CD4-positive, alpha-beta T cell treated with Interleukin-15 for 1 hour (primary cell): ENCODE results near the gene MPZL3.
"Not testable (repeated sequence)": the region's sequence is repeated elsewhere in the genome, so short reads cannot be mapped to it uniquely, and the experiment has no call there.

ENCODE experiments used
- DNase-seq: peaks from one replicate; pipeline ENCODE4 v3.0.0-alpha.2; 2020

MPZL3 gene

GRCh38 chr11:118211006-118211405 lies 41.2 kb downstream of the MPZL3 start:
- DNase-seq = no peak

DNA sequence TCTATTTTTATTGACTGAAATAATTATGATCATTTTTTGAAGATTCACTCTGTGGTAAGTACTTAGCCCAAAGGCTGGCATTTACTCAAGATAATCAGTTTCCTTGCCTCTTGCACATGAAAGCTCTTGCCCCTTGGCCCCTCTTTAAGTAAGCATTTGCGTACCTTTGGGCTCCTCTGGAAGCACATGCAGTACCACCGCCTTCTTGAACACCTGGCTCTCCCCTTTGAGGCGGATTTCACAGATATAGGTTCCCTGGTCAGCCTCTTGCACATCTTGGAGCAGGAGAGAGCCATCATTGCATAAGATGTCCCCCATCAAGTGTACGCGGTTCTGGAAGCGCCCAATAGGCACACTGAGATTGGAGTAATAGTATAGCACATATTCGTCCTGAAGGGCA lies 41.8 kb downstream of the MPZL3 start:
- no peak for DNase-seq

DNA sequence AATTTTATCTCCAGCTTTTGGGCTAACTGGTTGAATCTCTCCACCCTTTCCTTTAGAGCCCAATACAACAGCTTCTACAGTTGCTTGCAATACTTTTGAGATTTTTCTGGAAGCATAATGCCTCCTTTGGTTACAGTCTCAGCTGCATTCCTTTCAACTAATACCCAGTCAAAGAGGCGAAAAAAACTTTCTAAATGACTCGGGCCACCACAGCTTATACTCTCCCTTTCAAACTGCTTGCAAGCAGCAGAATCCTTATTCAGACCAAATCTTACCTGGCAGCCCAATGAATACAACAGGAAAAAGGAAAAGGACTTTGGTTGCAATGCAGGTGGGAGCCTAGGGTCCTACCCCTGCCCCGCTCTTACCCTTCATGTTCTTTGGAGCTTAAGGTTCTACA lies 43.1 kb downstream of the MPZL3 start:
- DNase-seq = no peak

DNA sequence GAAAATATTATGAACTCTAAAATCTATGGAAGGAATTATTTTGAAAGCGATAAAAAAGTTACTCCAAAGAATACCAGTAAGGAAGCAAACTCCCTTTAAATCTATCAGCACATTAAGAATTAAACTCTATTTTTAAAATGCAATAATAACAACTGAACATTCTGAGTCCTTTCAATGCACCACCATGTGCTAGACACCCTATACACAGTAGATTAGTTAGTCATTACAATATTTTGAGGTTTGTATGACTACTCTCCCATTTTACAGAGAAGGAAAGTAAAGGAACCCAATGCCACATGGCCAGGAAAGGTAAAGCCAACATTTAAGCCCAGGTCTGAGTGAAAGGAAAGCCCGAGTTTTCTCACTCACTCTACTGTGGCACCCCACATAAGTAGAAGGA lies 45.1 kb downstream of the MPZL3 start:
- no peak for DNase-seq

GRCh38 chr11:118206391-118207031 lies 45.7 kb downstream of the MPZL3 start:
- DNase-seq = no peak

DNA sequence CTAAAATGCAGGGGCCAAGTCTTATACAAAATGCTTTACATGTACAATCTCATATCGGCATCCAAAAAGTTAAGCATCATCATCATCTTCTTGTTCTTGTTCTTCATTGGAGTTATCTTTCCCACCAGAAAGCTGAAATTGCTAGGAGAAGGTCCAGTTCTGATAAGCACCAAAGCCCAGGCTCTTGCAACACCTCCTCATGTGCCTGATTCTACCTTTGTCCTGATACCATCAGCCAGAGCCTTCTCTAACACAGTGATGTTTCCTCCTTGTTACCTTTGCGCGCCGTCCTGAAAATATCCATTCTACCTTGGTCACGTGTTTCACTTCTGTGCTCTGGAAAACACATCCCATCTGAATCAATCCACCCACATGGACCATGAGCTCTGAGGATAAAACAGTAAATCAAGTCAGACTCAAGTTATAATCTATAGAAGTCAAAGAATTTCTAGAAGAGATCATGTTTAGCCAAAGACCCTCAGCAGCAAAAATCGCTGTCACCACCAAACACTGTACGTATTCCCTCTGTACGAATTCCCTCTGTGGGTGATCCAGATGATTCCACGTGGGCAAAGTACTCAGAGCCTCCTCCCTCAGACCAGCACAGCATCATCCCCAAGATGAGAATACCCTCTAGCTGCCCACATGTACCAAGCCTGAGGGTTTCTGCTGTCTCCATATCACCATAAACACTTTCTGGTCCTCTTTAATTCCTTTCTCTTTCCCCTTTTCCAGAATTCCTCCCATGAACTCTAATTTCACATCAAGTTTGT lies 46.4 kb downstream of the MPZL3 start:
- no peak for DNase-seq

- peak; percentile 49 for DNase-seq
Measured at GRCh38 chr11:118202599-118203422, 49.4 kb downstream of the MPZL3 start.

DNA sequence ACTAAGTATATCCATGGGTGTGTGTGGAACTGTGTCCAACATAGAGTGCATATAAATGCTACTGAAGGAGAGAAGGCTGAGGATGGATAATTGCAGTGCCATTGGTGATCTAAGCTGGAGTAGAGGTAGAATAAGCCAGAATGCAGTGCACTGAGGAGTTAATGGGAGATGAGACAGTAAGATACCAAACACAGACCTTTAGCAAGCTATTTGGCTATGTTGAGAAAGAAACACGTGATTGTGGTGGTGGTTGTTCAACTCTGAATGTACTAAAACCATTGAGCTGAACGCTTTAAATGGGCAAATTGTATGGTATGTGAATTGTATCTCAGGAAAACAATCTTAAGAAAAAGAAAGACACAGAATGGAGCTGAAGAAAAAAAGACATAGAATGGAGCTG lies 50.2 kb downstream of the MPZL3 start:
- no peak for DNase-seq

GRCh38 chr11:118200901-118201680 lies 51.1 kb downstream of the MPZL3 start:
- peak; percentile 53 for DNase-seq

- no peak for DNase-seq
Measured at GRCh38 chr11:118200497-118200896, 51.7 kb downstream of the MPZL3 start.

DNA sequence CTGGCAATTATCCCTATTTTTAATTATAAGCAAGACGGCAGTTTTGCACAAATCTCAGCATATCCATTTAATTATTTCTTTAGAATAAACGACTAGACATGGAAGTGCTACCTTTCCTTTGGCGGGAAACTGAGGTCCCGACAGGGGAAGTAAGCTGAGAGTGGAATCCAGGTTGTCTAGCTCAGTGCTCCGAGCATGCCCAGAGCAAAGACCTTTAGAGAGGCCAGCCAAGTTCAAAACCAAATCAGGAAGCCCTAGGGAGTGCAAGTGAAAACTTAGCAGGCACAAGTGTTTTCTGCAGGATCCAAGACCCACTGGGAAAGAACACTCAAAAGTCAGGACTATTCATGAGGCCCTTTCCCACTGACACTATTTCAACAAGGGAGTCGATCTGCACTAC lies 53.0 kb downstream of the MPZL3 start:
- no peak for DNase-seq

DNA sequence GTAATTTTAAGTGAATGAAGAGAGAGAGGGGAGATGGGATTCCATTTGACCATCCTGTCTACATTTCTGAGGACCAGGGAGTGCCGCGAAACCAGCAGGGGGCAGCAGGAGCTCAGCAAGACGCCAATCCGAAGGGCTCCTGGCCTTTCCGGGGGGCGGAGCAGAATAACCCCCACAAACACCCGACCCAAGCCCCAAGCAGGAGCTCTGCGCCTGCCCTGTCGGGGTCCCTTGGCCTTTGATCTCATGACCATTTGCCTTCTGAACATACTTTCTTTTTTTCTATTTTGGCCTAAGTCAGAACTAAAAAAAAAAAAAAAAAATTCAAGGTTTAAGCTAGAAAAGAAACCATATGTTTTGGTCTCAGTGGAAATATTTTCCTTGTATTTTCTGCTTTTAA lies 53.8 kb downstream of the MPZL3 start:
- peak; percentile 82 for DNase-seq

DNA sequence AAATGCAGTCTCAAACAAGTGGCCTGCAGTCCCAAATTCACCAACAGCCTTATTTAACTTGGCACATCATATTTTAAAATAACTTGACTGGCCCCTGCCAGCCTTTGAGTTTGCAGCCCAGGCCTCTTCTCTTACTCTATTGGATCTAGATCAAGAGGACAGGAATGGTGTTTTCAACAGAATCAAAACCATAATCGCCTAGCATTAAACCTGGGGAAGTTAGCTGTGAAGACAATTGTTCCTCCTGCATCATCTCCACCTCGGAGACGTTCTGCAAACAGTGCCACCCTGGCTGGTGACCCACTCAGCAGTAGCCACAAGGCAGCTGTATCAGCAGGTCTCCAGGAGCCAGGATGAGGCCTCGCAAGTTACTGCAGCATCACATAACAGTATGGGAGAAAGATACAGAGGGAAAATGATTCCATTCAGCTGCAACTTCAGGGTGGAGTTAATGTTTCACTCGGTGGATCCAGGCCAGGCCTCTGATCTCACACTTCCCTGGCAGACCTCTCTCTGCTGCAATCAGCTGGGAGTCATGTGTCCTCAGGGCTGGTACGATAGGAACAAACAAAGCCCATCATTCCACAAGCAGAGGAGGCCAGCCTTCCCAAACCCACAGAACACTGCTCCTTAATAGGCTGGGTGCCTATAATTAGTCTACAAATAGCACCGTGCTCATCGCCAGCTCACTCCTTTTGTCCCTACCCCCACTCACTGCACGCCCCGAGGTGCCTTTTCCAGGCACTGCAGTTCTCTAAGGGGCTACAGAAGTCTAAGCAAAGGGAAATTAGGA lies 57.1 kb downstream of the MPZL3 start:
- DNase-seq = no peak

DNA sequence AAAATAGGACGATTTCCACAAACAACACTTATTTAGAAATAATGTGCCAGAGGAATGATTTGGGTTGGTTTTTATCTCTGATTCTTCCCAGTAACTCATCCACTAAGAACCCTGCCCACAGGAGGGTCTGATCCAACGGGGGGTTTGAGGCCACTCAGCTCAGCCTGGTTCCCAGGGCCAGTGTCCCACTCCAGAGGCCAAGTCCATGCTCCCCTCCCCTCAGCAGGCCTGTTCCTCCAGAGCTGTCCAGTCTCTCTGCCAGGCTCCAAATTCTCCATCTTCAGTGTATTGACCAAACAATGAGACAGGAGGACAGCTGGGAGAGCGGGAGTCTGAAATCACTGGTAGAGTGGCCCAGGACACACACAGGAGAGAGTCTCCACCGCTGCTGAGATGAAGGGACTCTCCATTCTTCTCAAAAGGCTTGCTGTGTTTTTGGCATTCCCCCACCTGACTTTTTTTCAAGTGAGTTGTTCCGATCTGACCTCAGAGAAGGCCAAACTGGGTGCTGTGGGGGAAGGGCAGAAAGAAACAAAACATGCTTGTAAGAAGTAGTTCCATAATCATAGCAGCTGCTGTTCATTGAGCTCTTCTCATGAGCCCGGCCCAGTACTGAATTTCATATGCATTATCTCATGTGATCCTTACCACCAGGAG lies 58.1 kb downstream of the MPZL3 start:
- DNase-seq = no peak

- DNase-seq = not testable (repeated sequence)
Measured at GRCh38 chr11:118192817-118193216, 59.3 kb downstream of the MPZL3 start.

DNA sequence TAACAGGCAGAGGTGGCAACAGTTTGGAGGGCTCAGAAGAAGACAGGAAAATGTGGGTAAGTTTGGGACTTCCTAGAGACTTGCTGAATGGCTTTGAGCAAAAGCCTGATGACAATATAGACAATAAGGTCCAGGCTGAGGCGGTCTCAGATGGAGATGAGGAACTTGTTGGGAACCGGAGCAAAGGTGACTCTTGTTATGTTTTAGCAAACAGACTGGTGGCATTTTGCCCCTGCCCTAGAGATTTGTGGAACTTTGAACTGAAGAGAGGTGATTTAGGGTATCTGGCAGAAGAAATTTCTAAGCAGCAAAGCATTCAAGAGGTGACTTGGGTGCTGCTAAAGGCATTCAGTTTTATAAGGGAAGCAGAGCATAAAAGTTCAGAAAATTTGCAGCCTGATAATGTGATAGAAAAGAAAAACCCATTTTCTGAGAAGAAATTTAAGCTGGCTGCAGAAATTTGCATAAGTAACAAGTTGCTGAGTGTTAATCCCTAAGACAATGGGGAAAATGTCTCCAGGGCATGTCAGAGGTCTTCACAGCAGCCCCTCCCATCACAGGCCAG lies 61.1 kb downstream of the MPZL3 start:
- not testable (repeated sequence) for DNase-seq

DNA sequence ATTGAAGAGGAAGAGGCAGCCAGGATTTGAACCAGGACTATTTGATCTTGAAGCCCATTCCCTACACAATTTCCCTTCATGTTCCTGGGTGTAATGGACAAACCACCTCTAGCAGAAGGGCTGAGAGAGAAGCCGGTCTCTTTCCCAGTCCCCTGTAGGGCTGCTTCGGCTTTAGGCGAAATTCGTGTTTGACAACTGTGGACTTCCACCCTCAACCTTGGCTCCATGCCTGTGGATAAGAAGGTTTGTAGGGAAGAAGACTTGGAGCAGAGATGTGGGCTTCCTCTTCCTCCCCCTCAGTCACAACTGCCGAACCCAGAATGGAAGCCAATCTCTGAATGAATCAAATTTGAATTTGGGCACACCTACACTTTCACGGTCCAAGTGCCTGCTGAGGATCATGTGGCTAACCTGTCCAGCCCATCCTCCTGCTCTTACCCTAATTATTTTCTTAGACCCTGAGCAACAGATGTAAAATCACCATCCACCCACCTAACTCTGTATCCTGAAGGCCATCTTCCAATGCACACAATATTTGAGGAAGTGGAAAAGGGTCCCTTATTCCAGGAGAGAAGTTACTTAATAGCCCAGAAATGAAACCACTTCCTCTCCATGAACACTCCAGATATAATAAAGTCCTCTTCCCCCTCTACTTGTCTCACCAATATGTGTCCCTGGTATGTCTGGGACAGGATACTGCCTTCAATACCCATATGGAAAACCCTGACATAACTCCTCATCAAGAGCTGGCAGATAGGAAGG lies 65.6 kb downstream of the MPZL3 start:
- DNase-seq = no peak

GRCh38 chr11:118184784-118185579 lies 67.2 kb downstream of the MPZL3 start:
- DNase-seq = no peak

- DNase-seq = not testable (repeated sequence)
Measured at GRCh38 chr11:118183691-118184090, 68.5 kb downstream of the MPZL3 start.

DNA sequence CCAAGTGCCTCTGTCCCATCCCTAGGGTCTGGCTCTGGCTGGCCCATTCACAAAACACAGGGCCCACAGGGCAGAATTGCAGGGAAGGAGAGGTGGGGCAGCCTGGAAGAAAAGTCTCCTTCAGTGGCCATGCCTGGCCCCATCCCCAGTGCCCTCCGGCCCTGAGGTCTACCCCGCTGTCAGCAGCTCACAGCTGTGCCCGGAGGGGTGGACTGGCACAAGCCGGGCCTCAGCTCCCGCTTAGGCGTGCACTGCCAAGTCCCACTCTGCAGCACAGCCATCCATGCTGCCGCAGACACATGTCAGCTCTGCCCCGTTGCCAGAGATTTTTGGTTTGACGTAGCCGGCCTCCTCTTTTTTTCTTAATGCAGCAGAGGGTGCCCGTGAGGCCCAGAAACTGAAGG lies 71.9 kb downstream of the MPZL3 start:
- no peak for DNase-seq
